SK-N-SH treated with all-trans-retinoic acid at 6 μM for 48 hours (cell line): ENCODE data around the gene TM9SF2.

Experiments
- ARNTL ChIP-seq: fragments of 450-650 bp; formaldehyde crosslinking; IDR thresholded peaks from 2 replicates; pipeline ENCODE4 v1.5.0; 2020; ENCODE audit warnings: low read depth, mild to moderate bottlenecking, moderate library complexity, borderline replicate concordance
- CREB5 ChIP-seq: fragments of 250-450 bp; sonication (Bioruptor Pico); IDR thresholded peaks from 2 replicates; pipeline ENCODE4 v1.5.1; 2020; ENCODE audit warnings: low read depth, mild to moderate bottlenecking, moderate library complexity
- CSDC2 ChIP-seq: fragments of 250-450 bp; sonication (Bioruptor Pico); IDR thresholded peaks from 2 replicates; pipeline ENCODE4 v1.5.0; 2020; ENCODE audit warnings: mild to moderate bottlenecking, moderate library complexity
- CSRNP3 ChIP-seq: fragments of 250-450 bp; sonication (Bioruptor Pico); IDR thresholded peaks from 2 replicates; pipeline ENCODE4 v1.5.1; 2021; ENCODE audit warnings: mild to moderate bottlenecking, moderate library complexity
- GLIS3 ChIP-seq: fragments of 250-450 bp; sonication (Bioruptor Pico); IDR thresholded peaks from 2 replicates; pipeline ENCODE4 v1.5.0; 2020; ENCODE audit warnings: mild to moderate bottlenecking, moderate library complexity
- ISL1 ChIP-seq: fragments of 250-450 bp; sonication (Bioruptor Pico); IDR thresholded peaks from 2 replicates; pipeline ENCODE4 v2.1.2; 2022; ENCODE audit warnings: mild to moderate bottlenecking, moderate library complexity
- OSR1 ChIP-seq: fragments of 250-450 bp; sonication (Bioruptor Pico); IDR thresholded peaks from 2 replicates; pipeline ENCODE4 v1.8.0; 2022; ENCODE audit warnings: moderate library complexity, mild to moderate bottlenecking, inconsistent platforms
- PATZ1 ChIP-seq: fragments of 250-450 bp; sonication (Bioruptor Pico); IDR thresholded peaks from 2 replicates; pipeline ENCODE4 v1.8.0; 2020; ENCODE audit warnings: mild to moderate bottlenecking, moderate library complexity, borderline replicate concordance
- RARB ChIP-seq: fragments of 250-450 bp; sonication (Bioruptor Pico); IDR thresholded peaks from 2 replicates; pipeline ENCODE4 v1.8.0; 2021; ENCODE audit warnings: mild to moderate bottlenecking, moderate library complexity
- TCF4 ChIP-seq: fragments of 250-450 bp; sonication (Bioruptor Pico); IDR thresholded peaks from 2 replicates; pipeline ENCODE4 v1.8.0; 2021; ENCODE audit warnings: mild to moderate bottlenecking, moderate library complexity, borderline replicate concordance
- ZC3H10 ChIP-seq: fragments of 250-450 bp; sonication (Bioruptor Pico); IDR thresholded peaks from 2 replicates; pipeline ENCODE4 v1.5.1; 2021; ENCODE audit warnings: mild to moderate bottlenecking, moderate library complexity
- ZFP30 ChIP-seq: fragments of 450-650 bp; formaldehyde crosslinking; IDR thresholded peaks from 2 replicates; pipeline ENCODE4 v1.5.0; 2022; ENCODE audit warnings: mild to moderate bottlenecking, moderate library complexity
- ZNF565 ChIP-seq: fragments of 450-650 bp; formaldehyde crosslinking; conservative IDR thresholded peaks from 2 replicates; pipeline ENCODE4 v1.5.0; 2020; ENCODE audit warnings: low read depth, mild to moderate bottlenecking, moderate library complexity
- ZNF8 ChIP-seq: fragments of 450-650 bp; formaldehyde crosslinking; IDR thresholded peaks from 2 replicates; pipeline ENCODE4 v1.5.0; 2020; ENCODE audit warnings: mild to moderate bottlenecking, moderate library complexity

- TF ChIP-seq CSRNP3 (CRISPR knock-in tag) (no peak), ARNTL (CRISPR knock-in tag) (no peak), ZNF8 (CRISPR knock-in tag) (no peak), ISL1 (CRISPR knock-in tag) (no peak), ZNF565 (CRISPR knock-in tag) (no peak), OSR1 (no peak), CSDC2 (CRISPR knock-in tag) (no peak), RARB (CRISPR knock-in tag) (no peak), PATZ1 (CRISPR knock-in tag) (no peak), ZFP30 (no peak), ZC3H10 (CRISPR knock-in tag) (no peak), GLIS3 (CRISPR knock-in tag) (no peak), CREB5 (CRISPR knock-in tag) (no peak), TCF4 (CRISPR knock-in tag) (no peak)
These were observed 57.4 kb downstream of the TM9SF2 start for GRCh38 chr13:99558570-99559180.
